OCI-LY1 (cell line): ENCODE data around the gene LAMTOR4.

Source experiments
- H2AFZ ChIP-seq: fragments of 200-600 bp; sonication (generic), shearing (Covaris generic); 2 replicates; pipeline ENCODE4 v1.6.0; 2014; ENCODE audit warnings: antibody characterized with exemption, mild to moderate bottlenecking, low read length
- H3F3A ChIP-seq: fragments of 200-600 bp; sonication (generic), shearing (Covaris generic); 2 replicates; pipeline ENCODE4 v1.6.0; 2014; ENCODE audit warnings: mild to moderate bottlenecking, antibody characterized with exemption, low read length, moderate library complexity; ENCODE audit not compliant: insufficient read depth
- H3K27ac ChIP-seq: fragments of 200-600 bp; sonication (generic); 2 replicates; pipeline ENCODE4 v1.5.1; 2014; ENCODE audit warnings: low read length, mixed run types, mild to moderate bottlenecking, low read depth; ENCODE audit not compliant: poor library complexity, severe bottlenecking
- H3K27me3 ChIP-seq: fragments of 200-600 bp; sonication (generic); 2 replicates; pipeline ENCODE4 v1.6.0; 2014; ENCODE audit warnings: antibody characterized with exemption, mild to moderate bottlenecking, low read length, moderate library complexity; ENCODE audit not compliant: insufficient read depth
- H3K36me3 ChIP-seq: fragments of 200-600 bp; sonication (generic); 2 replicates; pipeline ENCODE4 v1.6.1; 2014; ENCODE audit warnings: mild to moderate bottlenecking, antibody characterized with exemption, low read length, moderate library complexity, mixed read lengths; ENCODE audit not compliant: insufficient read depth
- H3K4me1 ChIP-seq: fragments of 200-600 bp; sonication (generic); 2 replicates; pipeline ENCODE4 v1.5.1; 2014; ENCODE audit warnings: mild to moderate bottlenecking, low read length, moderate library complexity; ENCODE audit not compliant: insufficient read depth, severe bottlenecking
- H3K4me2 ChIP-seq: fragments of 200-600 bp; sonication (generic), shearing (Covaris generic); 2 replicates; pipeline ENCODE4 v1.6.1; 2014; ENCODE audit warnings: low read length
- H3K4me3 ChIP-seq: fragments of 200-600 bp; sonication (generic); 2 replicates; pipeline ENCODE4 v1.5.1; 2014; ENCODE audit warnings: low read length, low read depth, mild to moderate bottlenecking, mixed read lengths; ENCODE audit not compliant: poor library complexity, severe bottlenecking
- H3K79me2 ChIP-seq: fragments of 200-600 bp; shearing (Covaris generic); 2 replicates; pipeline ENCODE4 v1.6.1; 2016; ENCODE audit warnings: mixed run types, low read length, mixed read lengths; ENCODE audit not compliant: insufficient read depth
- H3K9ac ChIP-seq: fragments of 200-600 bp; sonication (generic), shearing (Covaris generic); 2 replicates; pipeline ENCODE4 v1.6.1; 2014; ENCODE audit warnings: mild to moderate bottlenecking, low read length, mixed read lengths
- H3K9me2 ChIP-seq: fragments of 200-600 bp; sonication (generic), shearing (Covaris generic); 2 replicates; pipeline ENCODE4 v1.6.1; 2014; ENCODE audit warnings: low read depth, mild to moderate bottlenecking, low read length, mixed read lengths
- H3K9me3 ChIP-seq: fragments of 200-600 bp; shearing (Covaris generic); 2 replicates; pipeline ENCODE4 v1.6.1; 2014; ENCODE audit warnings: low read length, mixed read lengths
- H4K20me1 ChIP-seq: fragments of 200-600 bp; sonication (generic), shearing (Covaris generic); 2 replicates; pipeline ENCODE4 v1.6.0; 2016; ENCODE audit warnings: mild to moderate bottlenecking, low read length; ENCODE audit not compliant: insufficient read depth
- EZH2 ChIP-seq: fragments of 200-600 bp; sonication (generic), shearing (Covaris generic); IDR thresholded peaks from 2 replicates; pipeline ENCODE4 v1.8.0; 2017; ENCODE audit warnings: borderline replicate concordance, mixed run types, mild to moderate bottlenecking, antibody characterized with exemption, low read length, moderate library complexity, mixed read lengths
- TF ChIP-seq, protein P1 (sequence below): fragments of 200-600 bp; sonication (generic), shearing (Covaris generic); IDR thresholded peaks from 2 replicates; pipeline ENCODE4 v1.5.1; 2017; ENCODE audit warnings: mild to moderate bottlenecking, antibody characterized with exemption, low read length, moderate library complexity, mixed read lengths

The LAMTOR4 gene

DNA sequence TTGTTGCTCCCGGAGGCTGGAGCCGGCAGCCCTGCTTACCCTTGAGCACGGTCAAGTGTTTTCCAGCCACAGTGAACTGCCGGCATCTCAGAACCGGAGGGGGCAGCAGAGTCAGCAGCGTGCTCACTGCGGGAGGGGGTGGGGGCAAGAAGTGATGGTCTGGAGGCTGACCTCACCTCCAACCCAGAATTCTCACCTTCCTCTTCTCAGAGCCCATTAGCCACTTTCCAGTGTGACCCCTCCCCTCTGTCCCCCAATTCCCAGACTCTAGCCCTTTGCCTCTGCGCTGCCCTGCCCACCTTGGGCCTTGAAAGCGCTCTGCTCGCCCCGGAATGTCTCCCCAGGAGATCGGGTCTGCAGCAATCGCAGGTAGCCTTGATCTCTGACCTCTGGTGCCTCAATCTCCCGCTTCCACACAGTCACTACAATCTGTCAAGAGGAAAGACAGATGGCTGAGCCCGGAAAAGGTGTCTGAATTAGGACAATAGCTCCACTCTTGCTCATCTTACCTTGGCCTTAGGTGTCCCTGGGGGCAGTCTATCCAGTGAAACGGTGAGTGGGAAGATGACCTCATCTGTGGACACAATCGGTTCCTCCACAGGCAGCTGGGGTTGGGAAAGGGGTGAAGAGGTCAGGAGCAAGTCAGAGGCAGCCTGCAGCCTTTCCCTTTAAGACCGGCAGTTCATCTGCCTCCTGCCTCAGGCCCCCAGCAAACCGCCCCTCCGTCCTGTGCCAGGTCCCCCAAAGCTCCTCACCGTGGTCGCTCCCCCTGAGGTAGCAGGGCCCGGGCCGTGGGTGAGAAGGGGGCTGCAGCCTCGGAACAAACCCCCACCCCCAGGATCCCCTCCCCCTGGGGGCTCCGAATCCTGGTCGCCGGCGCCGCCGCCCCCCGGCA, 8.9 kb downstream of the LAMTOR4 start:
- peak overlapping the region; percentile 83 for H3K4me3 ChIP-seq
- peak overlapping the region; percentile 65 for H3K27ac ChIP-seq
- H3K9ac ChIP-seq: peak overlapping the region; percentile 86

DNA sequence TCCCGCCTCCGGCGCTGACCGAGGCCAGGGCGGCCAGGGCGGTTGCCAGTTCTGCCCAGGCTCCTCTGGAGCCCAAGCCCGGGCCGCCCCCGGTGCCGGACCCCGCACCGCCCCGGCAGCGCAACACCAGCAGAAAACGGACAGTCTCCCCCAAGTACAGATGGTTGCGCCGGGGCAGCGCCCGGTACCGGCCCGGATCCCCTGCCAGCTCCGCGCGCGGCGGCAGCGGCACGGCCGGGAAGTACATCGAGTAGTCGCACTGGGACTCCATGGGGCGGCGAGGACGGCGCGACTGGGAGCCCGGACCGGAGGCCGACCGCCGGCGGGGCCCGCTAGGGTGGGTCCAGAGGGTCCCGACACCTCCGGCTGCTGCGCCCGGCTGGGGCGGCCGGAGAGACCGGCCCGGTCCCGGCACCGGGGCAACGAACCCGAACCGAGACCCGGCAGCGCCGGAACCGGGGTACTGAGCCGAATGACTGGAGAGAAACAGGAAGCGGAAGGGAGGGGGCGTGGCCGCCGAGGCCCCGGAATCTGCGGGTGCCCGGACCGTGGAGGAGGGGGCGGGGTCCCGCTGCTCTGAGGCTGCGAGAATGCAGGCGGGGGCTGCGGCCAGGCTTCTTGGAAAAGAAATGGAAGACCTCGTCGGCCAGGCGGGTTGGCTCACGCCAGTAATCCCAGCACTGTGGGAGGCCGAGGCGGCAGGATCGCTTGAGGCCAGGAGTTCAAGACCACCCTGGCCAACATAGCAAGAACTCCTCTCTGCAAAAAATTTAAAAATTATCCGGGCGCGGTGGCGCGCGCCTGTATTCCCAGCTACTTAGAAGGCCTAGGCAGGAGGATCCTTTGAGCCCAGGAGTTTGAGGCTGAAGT, 9.7 kb downstream of the LAMTOR4 start, which contains the start of gene TRAPPC14:
TRAPPC14 (minus strand) TSS at position 495 of the 870 bp plus-strand sequence; CDS start at position 271, 224 bp downstream.
- no peaks in the 10 kb centered on the region for H3F3A ChIP-seq
- no peaks in the 10 kb centered on the region for H4K20me1 ChIP-seq
- H3K79me2 ChIP-seq: no peaks in the 10 kb centered on the region
- H2AFZ ChIP-seq: no peak within 1 kb of the TSS; the same call in 1 of the 2 replicates
- H3K27ac ChIP-seq: peak within 1 kb of the TSS; percentile 65
- no peaks in the 10 kb centered on the region for H3K27me3 ChIP-seq
- no peaks in the 10 kb centered on the region for H3K9me2 ChIP-seq
- H3K4me3 ChIP-seq: peak within 1 kb of the TSS; percentile 83
- H3K9me3 ChIP-seq: no peaks in the 10 kb centered on the region
- no peak for TF ChIP-seq EZH2
- TF ChIP-seq, protein P1, sequence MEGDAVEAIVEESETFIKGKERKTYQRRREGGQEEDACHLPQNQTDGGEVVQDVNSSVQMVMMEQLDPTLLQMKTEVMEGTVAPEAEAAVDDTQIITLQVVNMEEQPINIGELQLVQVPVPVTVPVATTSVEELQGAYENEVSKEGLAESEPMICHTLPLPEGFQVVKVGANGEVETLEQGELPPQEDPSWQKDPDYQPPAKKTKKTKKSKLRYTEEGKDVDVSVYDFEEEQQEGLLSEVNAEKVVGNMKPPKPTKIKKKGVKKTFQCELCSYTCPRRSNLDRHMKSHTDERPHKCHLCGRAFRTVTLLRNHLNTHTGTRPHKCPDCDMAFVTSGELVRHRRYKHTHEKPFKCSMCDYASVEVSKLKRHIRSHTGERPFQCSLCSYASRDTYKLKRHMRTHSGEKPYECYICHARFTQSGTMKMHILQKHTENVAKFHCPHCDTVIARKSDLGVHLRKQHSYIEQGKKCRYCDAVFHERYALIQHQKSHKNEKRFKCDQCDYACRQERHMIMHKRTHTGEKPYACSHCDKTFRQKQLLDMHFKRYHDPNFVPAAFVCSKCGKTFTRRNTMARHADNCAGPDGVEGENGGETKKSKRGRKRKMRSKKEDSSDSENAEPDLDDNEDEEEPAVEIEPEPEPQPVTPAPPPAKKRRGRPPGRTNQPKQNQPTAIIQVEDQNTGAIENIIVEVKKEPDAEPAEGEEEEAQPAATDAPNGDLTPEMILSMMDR: no peak
- peaks cover 52% of the 10 kb centered on the region for H3K4me1 ChIP-seq
- peak within 1 kb of the TSS; percentile 86 for H3K9ac ChIP-seq
- peak within 1 kb of the TSS; percentile 96 for H3K4me2 ChIP-seq
- H3K36me3 ChIP-seq: peaks cover 37% of the 10 kb centered on the region

More for the DNA sequence above, 8.9 kb downstream of the LAMTOR4 start:
- Histone ChIP-seq H3F3A (no peaks in the 10 kb centered on the region), H3K4me1 (peaks cover 57% of the 10 kb centered on the region), H3K36me3 (peaks cover 46% of the 10 kb centered on the region), H3K4me2 (peak overlapping the region; percentile 96), H2AFZ (no peak overlapping the region), H3K9me3 (no peaks in the 10 kb centered on the region), H3K79me2 (no peaks in the 10 kb centered on the region), H3K27me3 (no peaks in the 10 kb centered on the region), H4K20me1 (no peaks in the 10 kb centered on the region), H3K9me2 (no peaks in the 10 kb centered on the region)
- TF ChIP-seq, protein P1: peak; percentile 66
- TF ChIP-seq EZH2: no peak

DNA sequence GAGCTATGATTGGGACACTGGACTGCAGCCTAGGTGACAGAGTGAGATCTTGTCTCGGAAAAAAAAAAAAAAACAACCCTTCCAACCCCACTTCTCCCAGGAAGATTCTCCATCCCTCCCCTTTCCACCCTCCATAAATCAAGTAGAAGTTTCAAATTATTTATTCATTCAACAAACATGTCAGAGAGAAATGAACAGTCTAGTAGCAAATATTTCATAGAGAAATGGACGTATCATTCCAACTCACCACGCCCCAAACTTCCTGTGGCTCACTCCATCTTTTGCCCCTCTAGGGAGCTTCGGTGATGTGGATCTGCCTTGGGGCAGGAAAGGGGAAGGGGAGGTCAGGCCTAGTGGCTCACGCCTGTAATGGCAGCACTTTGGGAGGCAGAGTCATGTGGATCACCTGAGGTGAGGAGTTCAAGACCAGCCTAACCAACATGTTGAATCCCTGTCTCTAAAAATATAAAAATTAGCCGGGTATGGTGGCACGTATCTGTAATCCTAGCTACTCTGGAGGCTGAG, 10.4 kb downstream of the LAMTOR4 start:
- H3F3A ChIP-seq: no peaks in the 10 kb centered on the region
- H3K79me2 ChIP-seq: no peaks in the 10 kb centered on the region
- no peak for TF ChIP-seq EZH2
- TF ChIP-seq, protein P1: no peak; the same call in 1 of the 2 replicates
- H3K9me3 ChIP-seq: no peaks in the 10 kb centered on the region
- no peak overlapping the region for H3K27ac ChIP-seq
- no peak overlapping the region; the same call in 1 of the 2 replicates for H2AFZ ChIP-seq
- H3K9me2 ChIP-seq: no peaks in the 10 kb centered on the region
- no peaks in the 10 kb centered on the region for H4K20me1 ChIP-seq
- peaks cover 46% of the 10 kb centered on the region for H3K4me1 ChIP-seq
- H3K36me3 ChIP-seq: peaks cover 30% of the 10 kb centered on the region
- peak overlapping the region; percentile 96 for H3K4me2 ChIP-seq
- peak overlapping the region; percentile 86 for H3K9ac ChIP-seq
- peaks cover 4% of the 10 kb centered on the region; the same call in 1 of the 2 replicates for H3K27me3 ChIP-seq
- H3K4me3 ChIP-seq: peak overlapping the region; percentile 83
